OCI-LY1 (cell line): Measurements from ENCODE around the gene PTPRM.

Experiments
- CTCF ChIP-seq: fragments of 200-600 bp; sonication (generic), shearing (Covaris generic); IDR thresholded peaks from 2 replicates; pipeline ENCODE4 v1.5.1; 2017; ENCODE audit warnings: mild to moderate bottlenecking, antibody characterized with exemption, low read length, moderate library complexity, mixed read lengths
- EZH2 ChIP-seq: fragments of 200-600 bp; sonication (generic), shearing (Covaris generic); IDR thresholded peaks from 2 replicates; pipeline ENCODE4 v1.8.0; 2017; ENCODE audit warnings: borderline replicate concordance, mixed run types, mild to moderate bottlenecking, antibody characterized with exemption, low read length, moderate library complexity, mixed read lengths

GRCh38 chr18:7902399-7902839 lies 335.3 kb downstream of the PTPRM start:
- TF ChIP-seq CTCF (no peak), EZH2 (no peak)
